CD4-positive, alpha-beta T cell treated with Interleukin-4 for 1 hour (primary cell): Measurements from ENCODE around the gene SPECC1L.

Experiments used
- DNase-seq, 2 donors: peaks; one replicate each; pipeline ENCODE4 v3.0.0-alpha.2; 2020 to 2022

Gene SPECC1L

DNA sequence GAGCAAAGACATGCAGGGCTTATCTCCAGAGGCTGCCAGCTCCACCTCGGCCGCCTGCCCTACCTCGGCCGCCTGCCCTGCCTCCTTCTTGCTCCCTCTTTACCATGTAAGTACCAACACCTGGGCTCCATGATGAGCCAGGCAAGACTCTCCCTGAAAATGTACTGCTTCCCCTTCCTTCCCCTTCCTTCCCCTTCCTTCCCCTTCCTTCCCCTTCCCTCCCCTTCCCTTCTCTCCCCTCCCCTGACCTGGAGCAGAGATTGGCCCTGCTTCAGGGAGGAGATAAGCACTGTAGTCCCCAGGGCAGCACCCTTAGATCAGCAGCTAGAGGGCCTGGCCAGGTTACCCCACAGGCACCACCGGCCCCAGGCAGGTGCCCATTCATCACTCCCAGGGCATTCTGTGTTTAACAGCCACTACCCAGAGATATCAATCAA is 131.3 kb downstream of the SPECC1L start:
- no peak for DNase-seq

DNA sequence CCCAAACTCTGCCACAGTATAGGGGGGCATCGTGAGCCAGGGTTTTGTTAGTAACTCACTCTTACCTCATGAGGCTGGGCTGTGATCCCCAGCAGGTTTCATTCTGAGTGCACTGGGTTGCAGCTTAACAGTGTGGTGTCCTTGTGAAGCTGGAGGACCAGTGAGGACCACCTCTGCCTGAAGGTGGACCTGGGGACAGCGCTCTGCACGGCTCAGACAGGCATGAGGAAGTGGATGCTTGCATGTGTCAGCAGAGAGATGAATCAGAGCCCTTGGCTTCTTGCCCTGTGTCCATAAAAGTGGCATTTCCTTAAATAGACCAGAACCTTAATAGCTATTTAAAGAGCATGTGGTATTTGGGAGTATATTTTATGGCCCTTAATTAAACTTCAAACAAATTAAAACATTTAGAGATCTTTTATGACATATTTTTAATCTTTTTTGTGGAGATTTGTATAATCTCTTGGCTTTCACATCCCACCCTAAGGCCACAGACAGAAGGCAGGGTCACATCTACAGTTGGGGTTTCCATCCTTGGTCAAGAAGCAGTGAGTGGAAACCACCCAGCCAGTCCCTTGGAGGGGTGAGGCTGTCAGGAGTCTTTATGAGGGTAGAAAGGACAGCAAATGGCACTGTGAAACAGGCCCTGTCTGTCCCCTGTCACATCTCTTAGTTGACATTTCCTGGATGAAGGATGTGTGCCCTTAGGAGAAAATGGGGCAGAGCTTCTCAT is 132.0 kb downstream of the SPECC1L start:
- DNase-seq = peak in 1 of 2 donors; percentile 68

GRCh38 chr22:24403346-24403745 is 132.7 kb downstream of the SPECC1L start:
- DNase-seq = no peak

- DNase-seq = no peak
These were observed 134.1 kb downstream of the SPECC1L start for GRCh38 chr22:24404561-24405275.

GRCh38 chr22:24405631-24406321 is 135.1 kb downstream of the SPECC1L start:
- no peak for DNase-seq

- no peak for DNase-seq
These were observed 136.0 kb downstream of the SPECC1L start for GRCh38 chr22:24406322-24407277.

GRCh38 chr22:24407278-24407665 is 136.6 kb downstream of the SPECC1L start:
- no peak for DNase-seq

DNA sequence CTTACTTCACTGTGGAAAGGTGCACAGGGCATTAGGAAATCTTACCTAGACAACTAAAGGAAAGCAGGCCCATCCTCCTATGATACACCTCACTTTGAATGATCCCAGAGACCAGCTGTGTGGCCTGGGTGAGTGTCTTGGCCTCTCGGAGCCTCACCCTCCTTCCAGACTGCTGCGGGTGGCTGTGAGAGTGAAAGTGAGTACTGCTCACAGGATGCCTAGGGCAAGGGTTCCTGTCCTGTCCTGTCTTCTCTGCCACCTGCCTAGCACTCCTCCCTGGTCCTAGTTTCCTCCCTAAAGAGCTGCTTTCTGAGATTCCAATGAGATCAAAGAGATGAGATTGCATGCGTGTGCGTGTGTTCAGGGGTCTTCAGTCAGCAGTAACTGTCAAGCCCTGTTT is 137.3 kb downstream of the SPECC1L start:
- DNase-seq = no peak

- DNase-seq = no peak
These were observed 138.0 kb downstream of the SPECC1L start for GRCh38 chr22:24408630-24409029.

- no peak for DNase-seq
These were observed 139.1 kb downstream of the SPECC1L start for GRCh38 chr22:24409707-24410106.

DNA sequence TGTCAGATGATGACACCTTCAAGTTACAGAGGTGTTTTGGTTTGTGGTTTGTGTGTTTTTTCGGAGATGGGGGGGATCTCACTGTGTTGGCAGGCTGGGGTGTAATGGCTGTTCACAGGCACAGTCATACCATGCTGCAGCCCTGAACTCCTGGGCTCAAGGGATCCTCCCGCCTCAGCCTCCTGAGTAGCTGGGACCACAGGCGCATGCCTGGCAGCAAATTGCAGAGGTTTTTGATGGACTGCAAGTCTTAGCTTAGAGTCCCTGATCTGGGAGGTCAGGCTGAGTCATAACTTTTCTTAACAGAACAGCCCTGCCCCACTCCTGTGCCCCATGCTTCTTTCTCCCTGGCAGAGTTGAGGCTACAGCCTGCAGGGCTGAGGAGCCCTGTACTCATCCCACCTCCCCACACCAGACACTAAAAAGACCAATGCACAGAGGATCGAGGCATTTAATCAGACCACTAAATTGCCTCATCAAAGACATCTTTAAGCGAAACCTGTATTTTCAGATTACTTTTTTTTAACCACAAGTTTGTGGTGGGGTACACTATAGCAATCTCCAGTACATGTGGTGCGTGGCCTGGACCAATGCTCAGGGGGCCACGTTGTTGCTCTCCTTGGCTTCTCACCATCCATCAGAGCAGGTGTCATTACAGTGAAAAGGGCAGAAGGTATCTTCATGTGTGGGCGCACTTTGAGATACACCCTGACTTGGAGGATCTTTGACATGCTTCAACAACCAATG is 139.7 kb downstream of the SPECC1L start:
- DNase-seq = peak in 1 of 2 donors; percentile 40

DNA sequence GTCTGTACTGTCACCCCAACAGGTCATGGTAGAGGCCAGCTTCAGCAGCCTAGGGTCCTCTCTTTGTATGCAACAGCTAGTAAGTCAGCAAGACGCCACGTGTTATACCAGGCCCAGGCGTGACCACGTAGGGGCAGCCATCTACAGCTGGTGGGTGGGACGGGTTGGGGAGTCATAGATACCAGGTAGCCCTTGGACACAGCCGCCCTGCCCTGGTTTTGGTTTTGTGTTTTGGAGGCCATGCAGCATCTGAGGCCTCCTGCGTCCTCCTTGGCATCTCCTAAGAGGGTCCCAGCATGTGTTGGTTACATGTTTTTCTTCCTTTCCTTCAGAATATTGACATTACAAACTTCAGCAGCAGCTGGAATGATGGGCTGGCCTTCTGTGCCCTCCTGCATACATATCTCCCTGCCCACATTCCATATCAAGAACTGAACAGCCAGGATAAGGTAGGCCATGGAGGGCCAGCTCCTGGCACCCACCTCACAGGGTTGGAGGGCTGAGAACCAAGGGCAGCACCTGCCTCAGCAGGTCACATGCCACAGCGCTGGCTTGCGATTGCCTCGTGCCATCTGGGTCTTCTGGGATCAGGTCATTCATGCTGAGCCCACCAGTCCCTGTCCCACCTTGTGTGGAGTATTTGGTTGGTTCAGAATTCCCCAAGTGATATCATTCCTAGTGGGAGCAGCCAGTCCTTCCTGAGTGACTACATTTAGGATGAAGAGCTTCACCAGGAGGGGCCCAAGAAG is 140.8 kb downstream of the SPECC1L start:
- DNase-seq = no peak

DNA sequence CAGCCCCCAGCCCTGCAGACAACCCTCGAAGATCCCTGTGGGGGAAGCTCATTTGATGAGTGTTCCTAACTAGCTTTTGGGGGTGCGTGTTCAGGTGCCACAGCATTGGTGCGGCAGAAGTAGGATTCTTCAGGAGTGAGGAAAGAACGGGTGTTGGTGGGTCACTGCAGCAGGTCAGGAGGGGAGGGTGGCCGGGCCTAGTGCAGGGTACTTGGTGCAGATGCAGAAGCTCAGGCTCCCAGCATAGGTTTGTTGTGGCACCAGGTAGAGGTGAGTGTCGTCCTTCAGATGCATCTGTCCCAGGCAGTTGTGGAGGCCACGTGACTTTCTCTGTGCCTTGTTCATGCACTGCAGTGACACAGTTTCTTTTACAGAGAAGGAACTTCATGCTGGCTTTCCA is 141.6 kb downstream of the SPECC1L start:
- DNase-seq = no peak

DNA sequence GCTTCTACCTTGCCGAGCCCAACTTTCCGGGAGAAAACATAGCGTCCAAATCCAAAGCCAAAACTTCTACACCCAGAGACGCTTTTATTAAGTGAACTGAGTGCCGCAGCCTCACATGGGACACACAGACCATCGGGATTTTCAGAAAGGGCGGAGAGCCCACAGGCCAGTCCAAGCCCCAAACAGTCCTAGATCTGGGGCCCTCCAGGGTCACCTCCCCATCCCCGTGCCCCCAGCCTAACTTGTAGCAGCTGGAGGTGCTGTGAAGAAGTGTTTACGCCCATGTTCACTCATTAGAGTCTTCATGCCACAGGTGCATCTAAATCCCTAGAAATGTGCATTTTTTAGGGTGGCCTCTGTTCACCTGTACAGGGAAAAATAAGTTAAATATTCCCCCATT is 142.6 kb downstream of the SPECC1L start:
- DNase-seq = no peak

GRCh38 chr22:24413736-24414385 is 143.2 kb downstream of the SPECC1L start:
- DNase-seq = no peak

DNA sequence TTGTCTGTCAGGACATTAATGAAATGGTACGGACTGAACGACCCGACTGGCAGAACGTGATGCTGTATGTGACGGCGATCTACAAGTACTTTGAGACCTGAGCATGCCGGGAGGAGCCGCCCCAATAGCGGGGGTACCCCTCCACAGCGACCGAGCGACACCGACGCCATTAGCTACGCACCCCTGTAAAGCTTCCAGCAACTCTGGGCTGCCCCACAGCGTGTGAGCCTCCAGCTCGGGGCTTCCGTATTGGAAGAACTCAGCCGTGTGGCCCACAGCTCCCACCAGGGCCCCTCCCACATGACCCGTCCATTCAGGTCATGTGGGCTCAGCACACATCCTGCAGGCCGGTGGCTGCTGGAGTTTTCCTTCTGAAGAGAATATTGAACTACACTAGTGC is 143.9 kb downstream of the SPECC1L start:
- no peak for DNase-seq

- DNase-seq = no peak
These were observed 144.6 kb downstream of the SPECC1L start for GRCh38 chr22:24414984-24415945.

DNA sequence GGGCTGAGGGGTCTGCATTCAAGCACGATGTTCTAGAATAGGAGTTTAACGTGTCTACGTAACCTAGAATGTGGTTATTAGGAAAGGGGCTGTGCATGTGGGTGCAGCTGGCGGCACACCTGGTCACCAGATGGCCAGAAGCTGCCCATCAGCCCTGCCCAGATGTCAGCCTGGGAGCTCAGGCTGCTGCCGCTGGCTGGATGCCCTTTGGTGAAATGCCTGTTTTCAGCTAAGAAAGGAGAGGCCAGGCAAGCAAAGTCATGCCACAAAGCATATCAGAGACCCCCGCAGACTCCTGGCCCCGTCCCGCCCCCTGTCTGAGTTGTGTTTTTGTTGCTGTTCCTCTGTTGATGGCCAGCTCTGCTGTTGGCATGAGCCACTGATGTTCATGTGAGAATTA is 145.5 kb downstream of the SPECC1L start:
- DNase-seq = no peak

DNA sequence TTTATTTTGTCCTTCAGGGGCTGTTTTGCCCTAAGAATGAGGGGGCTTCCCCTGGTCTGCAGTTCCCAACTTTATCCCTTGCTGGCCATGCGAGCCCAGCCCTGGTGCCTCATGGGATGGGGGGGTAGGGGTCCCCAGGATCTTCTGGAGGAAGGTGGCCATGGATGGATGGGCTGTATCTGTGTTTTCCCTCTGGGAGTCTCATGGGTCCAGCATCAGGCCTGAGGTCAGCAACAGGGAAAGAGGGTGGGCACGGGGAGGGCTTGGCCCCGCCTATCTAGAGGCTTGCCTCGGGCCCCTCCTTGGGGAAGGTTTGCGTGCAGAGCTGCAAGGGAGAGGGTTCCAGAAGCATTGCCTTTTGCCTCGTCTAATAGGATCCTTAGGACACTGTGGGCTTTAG is 146.0 kb downstream of the SPECC1L start:
- no peak for DNase-seq
